DND-41 (cell line): ENCODE results near the gene EFHD2.

ENCODE experiments used
- EZH2 ChIP-seq: IDR thresholded peaks from 3 replicates; pipeline ENCODE4 v1.6.1; 2012; ENCODE audit warnings: borderline replicate concordance, low read depth, mild to moderate bottlenecking, moderate library complexity, low read length, inconsistent platforms; ENCODE audit not compliant: severe bottlenecking
- TF ChIP-seq, protein P1 (sequence below): IDR thresholded peaks from 2 replicates; pipeline ENCODE4 v1.5.1; 2012; ENCODE audit warnings: borderline replicate concordance, low read length, moderate library complexity, mild to moderate bottlenecking; ENCODE audit not compliant: poor library complexity, severe bottlenecking; ENCODE audit errors: extremely low read depth

DNA sequence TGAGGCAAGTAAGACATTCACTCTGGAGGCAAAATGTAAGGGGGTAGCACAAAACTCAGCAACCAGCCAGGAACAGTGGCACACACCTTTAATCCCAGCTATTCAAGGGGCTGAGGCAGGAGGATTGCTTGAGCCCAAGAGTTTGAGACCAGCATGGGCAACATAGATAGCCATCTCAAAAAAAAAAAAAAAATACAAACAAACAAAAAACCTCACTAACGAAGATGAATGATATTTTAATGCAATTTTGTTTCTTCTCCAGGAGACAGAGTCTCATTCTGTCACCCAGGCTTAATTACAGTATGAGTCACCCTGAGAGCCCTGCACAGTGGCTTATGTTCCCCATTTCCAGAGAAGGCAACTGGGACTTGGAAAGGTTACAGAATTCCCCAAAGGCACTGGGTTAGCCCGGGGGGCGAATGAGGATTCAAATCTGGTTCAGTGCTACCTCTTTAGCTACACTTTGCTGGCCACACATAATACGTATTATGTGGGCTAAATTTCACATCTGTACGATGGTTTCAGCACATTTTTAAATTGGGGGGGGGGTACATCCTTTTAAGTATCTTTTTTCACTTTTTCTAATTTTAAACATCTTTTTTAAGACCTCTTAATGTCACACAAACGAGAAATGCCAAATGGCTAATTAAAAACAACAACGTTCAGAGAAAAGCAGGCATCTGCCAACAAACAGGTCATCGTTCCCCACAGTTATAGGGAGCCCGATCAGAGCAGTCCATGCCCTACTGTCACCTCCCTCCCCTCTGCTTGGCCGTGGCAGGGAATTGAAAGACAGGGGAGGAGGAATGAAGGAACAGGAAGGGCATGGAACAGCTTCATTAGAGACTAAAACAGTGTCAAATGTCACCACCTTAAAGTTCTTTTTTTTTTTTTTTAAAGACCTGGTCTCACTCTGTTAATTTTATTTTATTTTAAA, 50.4 kb downstream of the EFHD2 start:
- TF ChIP-seq, protein P1, sequence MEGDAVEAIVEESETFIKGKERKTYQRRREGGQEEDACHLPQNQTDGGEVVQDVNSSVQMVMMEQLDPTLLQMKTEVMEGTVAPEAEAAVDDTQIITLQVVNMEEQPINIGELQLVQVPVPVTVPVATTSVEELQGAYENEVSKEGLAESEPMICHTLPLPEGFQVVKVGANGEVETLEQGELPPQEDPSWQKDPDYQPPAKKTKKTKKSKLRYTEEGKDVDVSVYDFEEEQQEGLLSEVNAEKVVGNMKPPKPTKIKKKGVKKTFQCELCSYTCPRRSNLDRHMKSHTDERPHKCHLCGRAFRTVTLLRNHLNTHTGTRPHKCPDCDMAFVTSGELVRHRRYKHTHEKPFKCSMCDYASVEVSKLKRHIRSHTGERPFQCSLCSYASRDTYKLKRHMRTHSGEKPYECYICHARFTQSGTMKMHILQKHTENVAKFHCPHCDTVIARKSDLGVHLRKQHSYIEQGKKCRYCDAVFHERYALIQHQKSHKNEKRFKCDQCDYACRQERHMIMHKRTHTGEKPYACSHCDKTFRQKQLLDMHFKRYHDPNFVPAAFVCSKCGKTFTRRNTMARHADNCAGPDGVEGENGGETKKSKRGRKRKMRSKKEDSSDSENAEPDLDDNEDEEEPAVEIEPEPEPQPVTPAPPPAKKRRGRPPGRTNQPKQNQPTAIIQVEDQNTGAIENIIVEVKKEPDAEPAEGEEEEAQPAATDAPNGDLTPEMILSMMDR: no peak
- TF ChIP-seq EZH2: no peak
